ENCODE data around the gene SLC9A7. TPM values are rescaled to one million over a fixed set of nuclear protein-coding genes. Genes with fewer than 3 reads are reported as not detected.
A peak's percentile ranks its signal among the peaks of the same experiment; 100 is the strongest.

SLC9A7 gene
- polyA plus RNA-seq, 4 donors: under 0.01 to 2.8 (median 1.4) TPM

- FAIRE-seq (no peak), DNase-seq (peak; percentile 24 to 31)
- H3K4me1 ChIP-seq (ENCODE audit: control insufficient read depth in 3 of 3, insufficient read depth in 2 of 3, low read depth in 1 of 3, low read length in 2 of 3): no peaks in the 10 kb centered on the region
- H3K27ac ChIP-seq (ENCODE audit: low read depth in 1 of 3, low read length in 2 of 3): no peak overlapping the region
- H3K27me3 ChIP-seq (ENCODE audit: control insufficient read depth in 3 of 3, insufficient read depth in 3 of 3, low read length in 3 of 3): no peaks in the 10 kb centered on the region
- H3K36me3 ChIP-seq (ENCODE audit: control insufficient read depth in 3 of 3, insufficient read depth in 2 of 3, low read depth in 1 of 3, low read length in 3 of 3): no peaks in the 10 kb centered on the region
- no peaks in the 10 kb centered on the region for H3K9me3 ChIP-seq (ENCODE audit: control insufficient read depth in 2 of 2, insufficient read depth in 1 of 2, low read depth in 1 of 2, low read length in 1 of 2)
- 38 to 51% (median 46%) methylated on average over 5 of the region's 5 CpGs for WGBS, 3 donors
- no peak overlapping the region for H3K4me3 ChIP-seq (ENCODE audit: low read depth in 1 of 3, low read length in 3 of 3)
These were observed 72.8 kb downstream of the SLC9A7 start for GRCh38 chrX:46686003-46686645.

- Histone ChIP-seq H3K9me3 (ENCODE audit: control insufficient read depth in 2 of 2, insufficient read depth in 1 of 2, low read depth in 1 of 2, low read length in 1 of 2) (no peaks in the 10 kb centered on the region), H3K4me1 (ENCODE audit: control insufficient read depth in 3 of 3, insufficient read depth in 2 of 3, low read depth in 1 of 3, low read length in 2 of 3) (no peaks in the 10 kb centered on the region), H3K4me3 (ENCODE audit: low read depth in 1 of 3, low read length in 3 of 3) (no peak overlapping the region), H3K27ac (ENCODE audit: low read depth in 1 of 3, low read length in 2 of 3) (no peak overlapping the region), H3K27me3 (ENCODE audit: control insufficient read depth in 3 of 3, insufficient read depth in 3 of 3, low read length in 3 of 3) (no peaks in the 10 kb centered on the region), H3K36me3 (ENCODE audit: control insufficient read depth in 3 of 3, insufficient read depth in 2 of 3, low read depth in 1 of 3, low read length in 3 of 3) (no peaks in the 10 kb centered on the region)
- no peak for FAIRE-seq
- no peak for DNase-seq
These were observed 75.9 kb downstream of the SLC9A7 start for GRCh38 chrX:46683048-46683447.

- no peak for DNase-seq
- 74 to 88% (median 79%) methylated on average over 3 of the region's 3 CpGs for WGBS, 3 donors
- FAIRE-seq: no peak
These were observed 77.1 kb downstream of the SLC9A7 start for GRCh38 chrX:46681849-46682248.

GRCh38 chrX:46678232-46678631 is 80.7 kb downstream of the SLC9A7 start:
- no peak for FAIRE-seq

More at GRCh38 chrX:46681849-46682248, 77.1 kb downstream of the SLC9A7 start:
- no peaks in the 10 kb centered on the region for H3K4me1 ChIP-seq (ENCODE audit: control insufficient read depth in 3 of 3, insufficient read depth in 2 of 3, low read depth in 1 of 3, low read length in 2 of 3)
- no peak overlapping the region for H3K27ac ChIP-seq (ENCODE audit: low read depth in 1 of 3, low read length in 2 of 3)
- H3K27me3 ChIP-seq (ENCODE audit: control insufficient read depth in 3 of 3, insufficient read depth in 3 of 3, low read length in 3 of 3): no peaks in the 10 kb centered on the region
- no peak overlapping the region for H3K4me3 ChIP-seq (ENCODE audit: low read depth in 1 of 3, low read length in 3 of 3)
- H3K36me3 ChIP-seq (ENCODE audit: control insufficient read depth in 3 of 3, insufficient read depth in 2 of 3, low read depth in 1 of 3, low read length in 3 of 3): no peaks in the 10 kb centered on the region
- no peaks in the 10 kb centered on the region for H3K9me3 ChIP-seq (ENCODE audit: control insufficient read depth in 2 of 2, insufficient read depth in 1 of 2, low read depth in 1 of 2, low read length in 1 of 2)

GRCh38 chrX:46676399-46677356 is 82.2 kb downstream of the SLC9A7 start:
- DNase-seq: no peak
- Histone ChIP-seq H3K4me1 (ENCODE audit: control insufficient read depth in 3 of 3, insufficient read depth in 2 of 3, low read depth in 1 of 3, low read length in 2 of 3) (no peaks in the 10 kb centered on the region), H3K4me3 (ENCODE audit: low read depth in 1 of 3, low read length in 3 of 3) (no peak overlapping the region), H3K36me3 (ENCODE audit: control insufficient read depth in 3 of 3, insufficient read depth in 2 of 3, low read depth in 1 of 3, low read length in 3 of 3) (no peaks in the 10 kb centered on the region), H3K9me3 (ENCODE audit: control insufficient read depth in 2 of 2, insufficient read depth in 1 of 2, low read depth in 1 of 2, low read length in 1 of 2) (no peaks in the 10 kb centered on the region), H3K27ac (ENCODE audit: low read depth in 1 of 3, low read length in 2 of 3) (no peak overlapping the region), H3K27me3 (ENCODE audit: control insufficient read depth in 3 of 3, insufficient read depth in 3 of 3, low read length in 3 of 3) (no peaks in the 10 kb centered on the region)
- WGBS, 3 donors: 75 to 90% (median 89%) methylated on average over 10 of the region's 10 CpGs
- FAIRE-seq: peak; percentile 23

More at GRCh38 chrX:46678232-46678631, 80.7 kb downstream of the SLC9A7 start:
- Histone ChIP-seq H3K4me1 (ENCODE audit: control insufficient read depth in 3 of 3, insufficient read depth in 2 of 3, low read depth in 1 of 3, low read length in 2 of 3) (no peaks in the 10 kb centered on the region), H3K27ac (ENCODE audit: low read depth in 1 of 3, low read length in 2 of 3) (no peak overlapping the region), H3K36me3 (ENCODE audit: control insufficient read depth in 3 of 3, insufficient read depth in 2 of 3, low read depth in 1 of 3, low read length in 3 of 3) (no peaks in the 10 kb centered on the region), H3K27me3 (ENCODE audit: control insufficient read depth in 3 of 3, insufficient read depth in 3 of 3, low read length in 3 of 3) (no peaks in the 10 kb centered on the region), H3K4me3 (ENCODE audit: low read depth in 1 of 3, low read length in 3 of 3) (no peak overlapping the region), H3K9me3 (ENCODE audit: control insufficient read depth in 2 of 2, insufficient read depth in 1 of 2, low read depth in 1 of 2, low read length in 1 of 2) (no peaks in the 10 kb centered on the region)
- no peak for DNase-seq
- WGBS, 3 donors: 88 to 92% (median 88%) methylated on average over 2 of the region's 2 CpGs

- WGBS, 3 donors: 84 to 90% (median 84%) methylated on average over 5 of the region's 5 CpGs
- Histone ChIP-seq H3K36me3 (ENCODE audit: control insufficient read depth in 3 of 3, insufficient read depth in 2 of 3, low read depth in 1 of 3, low read length in 3 of 3) (no peaks in the 10 kb centered on the region), H3K9me3 (ENCODE audit: control insufficient read depth in 2 of 2, insufficient read depth in 1 of 2, low read depth in 1 of 2, low read length in 1 of 2) (no peaks in the 10 kb centered on the region), H3K4me1 (ENCODE audit: control insufficient read depth in 3 of 3, insufficient read depth in 2 of 3, low read depth in 1 of 3, low read length in 2 of 3) (no peaks in the 10 kb centered on the region), H3K27me3 (ENCODE audit: control insufficient read depth in 3 of 3, insufficient read depth in 3 of 3, low read length in 3 of 3) (no peaks in the 10 kb centered on the region), H3K27ac (ENCODE audit: low read depth in 1 of 3, low read length in 2 of 3) (no peak overlapping the region), H3K4me3 (ENCODE audit: low read depth in 1 of 3, low read length in 3 of 3) (no peak overlapping the region)
- DNase-seq (no peak), FAIRE-seq (no peak)
These were observed 85.1 kb downstream of the SLC9A7 start for GRCh38 chrX:46673620-46674359.

- FAIRE-seq: no peak
- no peaks in the 10 kb centered on the region for H3K4me1 ChIP-seq (ENCODE audit: control insufficient read depth in 3 of 3, insufficient read depth in 2 of 3, low read depth in 1 of 3, low read length in 2 of 3)
- no peak overlapping the region for H3K4me3 ChIP-seq (ENCODE audit: low read depth in 1 of 3, low read length in 3 of 3)
- no peaks in the 10 kb centered on the region for H3K9me3 ChIP-seq (ENCODE audit: control insufficient read depth in 2 of 2, insufficient read depth in 1 of 2, low read depth in 1 of 2, low read length in 1 of 2)
- H3K36me3 ChIP-seq (ENCODE audit: control insufficient read depth in 3 of 3, insufficient read depth in 2 of 3, low read depth in 1 of 3, low read length in 3 of 3): no peaks in the 10 kb centered on the region
- 61 to 93% (median 91%) methylated on average over 3 of the region's 3 CpGs for WGBS, 3 donors
- H3K27ac ChIP-seq (ENCODE audit: low read depth in 1 of 3, low read length in 2 of 3): no peak overlapping the region
- DNase-seq: no peak
- no peaks in the 10 kb centered on the region for H3K27me3 ChIP-seq (ENCODE audit: control insufficient read depth in 3 of 3, insufficient read depth in 3 of 3, low read length in 3 of 3)
These were observed 88.6 kb downstream of the SLC9A7 start for GRCh38 chrX:46670316-46670715.

GRCh38 chrX:46666831-46667230 is 92.1 kb downstream of the SLC9A7 start:
- H3K36me3 ChIP-seq (ENCODE audit: control insufficient read depth in 3 of 3, insufficient read depth in 2 of 3, low read depth in 1 of 3, low read length in 3 of 3): no peaks in the 10 kb centered on the region
- no peaks in the 10 kb centered on the region for H3K4me1 ChIP-seq (ENCODE audit: control insufficient read depth in 3 of 3, insufficient read depth in 2 of 3, low read depth in 1 of 3, low read length in 2 of 3)
- no peaks in the 10 kb centered on the region for H3K9me3 ChIP-seq (ENCODE audit: control insufficient read depth in 2 of 2, insufficient read depth in 1 of 2, low read depth in 1 of 2, low read length in 1 of 2)
- H3K27me3 ChIP-seq (ENCODE audit: control insufficient read depth in 3 of 3, insufficient read depth in 3 of 3, low read length in 3 of 3): no peaks in the 10 kb centered on the region
- 68 to 84% (median 77%) methylated on average over 2 of the region's 2 CpGs for WGBS, 3 donors
- FAIRE-seq: no peak
- DNase-seq: no peak
- H3K27ac ChIP-seq (ENCODE audit: low read depth in 1 of 3, low read length in 2 of 3): no peak overlapping the region
- no peak overlapping the region for H3K4me3 ChIP-seq (ENCODE audit: low read depth in 1 of 3, low read length in 3 of 3)
